Breast epithelium (tissue), 3 donors: ENCODE data around the gene ALKAL2.

ENCODE experiments used
- CTCF ChIP-seq, 3 donors: fragments of 450-650 bp; IDR thresholded peaks; one replicate each; pipeline ENCODE4 v1.5.1; 2016 to 2017; ENCODE audit warnings: antibody characterized with exemption in 3 of 3, mild to moderate bottlenecking in 3 of 3, moderate library complexity in 3 of 3
- POLR2A ChIP-seq: fragments of 450-650 bp; IDR thresholded peaks from one replicate; pipeline ENCODE4 v1.6.1; 2016; ENCODE audit warnings: antibody characterized with exemption, mild to moderate bottlenecking, moderate library complexity

GRCh38 chr2:263774-264492, 24.0 kb downstream of the ALKAL2 start, which contains the start of gene SH3YL1:
- no peak for TF ChIP-seq CTCF (IDR thresholded peaks at IDR 0.05)
- no peak for TF ChIP-seq POLR2A
